Right lobe of liver (tissue), 6 donors: ENCODE results near the gene DIDO1. TPM values are rescaled to one million over a fixed set of nuclear protein-coding genes. Genes with fewer than 3 reads are reported as not detected.

ENCODE experiments used
- ATAC-seq, 4 donors: fragments of 200-7000 bp; cut with Tn5 transposase; one replicate each; pipeline ENCODE4 v1.9.1; 2020; ENCODE audit warnings: mild to moderate bottlenecking in 4 of 4, moderate library complexity in 4 of 4
- DNase-seq, 3 donors: peaks; one replicate each; pipeline ENCODE4 v3.0.0-alpha.2; 2020
- H3K27ac ChIP-seq, 3 donors: fragments of 200-600 bp; one replicate each; pipeline ENCODE4 v1.8.0; 2022
- H3K27me3 ChIP-seq, 2 donors: fragments of 200-600 bp; one replicate each; pipeline ENCODE4 v1.8.0; 2022
- H3K36me3 ChIP-seq, 4 donors: fragments of 200-600 bp; sonication (generic) in 1 of 4; one replicate each; pipeline versions ENCODE4 v1.5.1 to v1.8.0; 2017 to 2022; ENCODE audit warnings: control low read depth in 1 of 4
- H3K4me1 ChIP-seq, 4 donors: fragments of 200-600 bp; sonication (generic) in 1 of 4; one replicate each; pipeline versions ENCODE4 v1.5.1 to v1.8.0; 2017 to 2022; ENCODE audit warnings: control low read depth in 1 of 4
- H3K4me3 ChIP-seq, 3 donors: fragments of 200-600 bp; one replicate each; pipeline ENCODE4 v1.8.0; 2022
- H3K9me3 ChIP-seq, 4 donors: fragments of 200-600 bp; sonication (generic) in 1 of 4; one replicate each; pipeline versions ENCODE4 v1.5.1 to v1.8.0; 2017 to 2022; ENCODE audit warnings: control low read depth in 1 of 4
- CTCF ChIP-seq, 4 donors: fragments of 200-600 bp in 3 of 4; fragments of 450-650 bp in 1 of 4; IDR thresholded peaks; one replicate each; pipeline versions ENCODE4 v1.5.1 to v1.8.0; 2016 to 2022; ENCODE audit warnings: antibody characterized with exemption in 4 of 4, mild to moderate bottlenecking in 2 of 4
- POLR2A ChIP-seq: fragments of 450-650 bp; IDR thresholded peaks from one replicate; pipeline ENCODE4 v1.6.1; 2017; ENCODE audit warnings: antibody characterized with exemption, mild to moderate bottlenecking
- WGBS: methylation state at CpG from one replicate; pipeline ENCODE4 v1.1.6; 2018; ENCODE audit warnings: low coverage, low lambda C conversion rate; ENCODE audit not compliant: insufficient coverage; ENCODE audit errors: missing lambda C conversion rate; 5-methylcytosine and 5-hydroxymethylcytosine counted together
- intact Hi-C, 2 donors: fragments of 100-400 bp; cut with DNase I; formaldehyde crosslinking; loops; one replicate each; pipeline versions ENCODE4 v1.11.2 to v1.14.1; 2022
- total RNA-seq, 6 experiments: library from RNA; depleted of rRNA in 2 of 6; stranded (reverse); fragments of >200 nt in 2 of 6; fragmentation: NEBNext Ultra II Directional in 3 of 6; extraction: Animal tissue kit (Norgen Biotek cat#: 25700) in 3 of 6; gene quantifications; one replicate each; pipeline versions ENCODE4 v1.1.0 to v1.2.4, GENCODE V29; 2016 to 2023
- donor health status: DM: no; HTN: yes; CAD: no.
- donor health status: DM: no; HTN: no; CAD: no.
- donor health status: DM: no; HTN: no; CAD: no.
- donor health status: DM: no; HTN: yes; CAD: no.
- donor health status: DM: no; HTN: yes; CAD: no.

DIDO1 gene
- total RNA-seq, 6 experiments from 2014 or later = 18.3 to 28.1 (median 21.1) TPM

- intact Hi-C loops = loop anchor here in 1 of 2 donors (10.0 kb wide), 1 partner anchor 126 kb away; the partner anchor contains the start of gene BHLHE23
- 69% methylated on average over 19 of the region's 20 CpGs for WGBS
Measured at GRCh38 chr20:62878244-62879038, 47.9 kb downstream of the DIDO1 start.

GRCh38 chr20:62876902-62877816, 49.1 kb downstream of the DIDO1 start:
- Histone ChIP-seq H3K9me3 (no peaks in the 10 kb centered on the region), H3K36me3 (peaks cover 0 to 15% (median 4%) of the 10 kb centered on the region in 4 donors), H3K4me3 (no peak overlapping the region), H3K4me1 (no peaks in the 10 kb centered on the region), H3K27ac (peak overlapping the region in 2 of 3 donors; percentile 23 to 59), H3K27me3 (no peaks in the 10 kb centered on the region)
- 40% methylated on average over 9 of the region's 48 CpGs for WGBS
- DNase-seq = peak in 1 of 3 donors; percentile 56
- intact Hi-C loops = loop anchor here in 1 of 2 donors (10.0 kb wide), 1 partner anchor 128 kb away; the partner anchor contains the start of gene BHLHE23
- TF ChIP-seq POLR2A = no peak
- ATAC-seq = peak; percentile 12 to 40 (median 36)

More at GRCh38 chr20:62878244-62879038, 47.9 kb downstream of the DIDO1 start:
- H3K27ac ChIP-seq = no peak overlapping the region
- H3K27me3 ChIP-seq = no peaks in the 10 kb centered on the region
- no peak overlapping the region for H3K4me3 ChIP-seq
- no peak for TF ChIP-seq CTCF (IDR thresholded peaks at IDR 0.05)
- TF ChIP-seq POLR2A = no peak
- H3K36me3 ChIP-seq = peaks cover 0 to 15% (median 4%) of the 10 kb centered on the region in 4 donors
- H3K4me1 ChIP-seq = no peaks in the 10 kb centered on the region
- H3K9me3 ChIP-seq = no peaks in the 10 kb centered on the region
- DNase-seq = no peak
- ATAC-seq = no peak

- DNase-seq (no peak), ATAC-seq (peak in 1 of 4 donors; percentile 14)
- Histone ChIP-seq H3K27me3 (no peaks in the 10 kb centered on the region), H3K4me1 (peaks cover 0 to 4% (median 0%) of the 10 kb centered on the region in 4 donors), H3K27ac (peak overlapping the region in 2 of 3 donors; percentile 23 to 59), H3K4me3 (no peak overlapping the region), H3K9me3 (no peaks in the 10 kb centered on the region), H3K36me3 (peaks cover 0 to 10% (median 1%) of the 10 kb centered on the region in 4 donors)
- intact Hi-C loops = loop anchor here in 1 of 2 donors (10.0 kb wide), 1 partner anchor 128 kb away; the partner anchor contains the start of gene BHLHE23
- WGBS = 70% methylated on average over 9 of the region's 13 CpGs
- no peak for TF ChIP-seq CTCF (IDR thresholded peaks at IDR 0.05)
- no peak for TF ChIP-seq POLR2A
Measured at GRCh38 chr20:62876501-62876901, 49.8 kb downstream of the DIDO1 start.

- intact Hi-C loops = loop anchor here in 1 of 2 donors (10.0 kb wide), 1 partner anchor 129 kb away; the partner anchor contains the start of gene BHLHE23
- DNase-seq = peak in 2 of 3 donors; percentile 76 to 80
- Histone ChIP-seq H3K27ac (peak overlapping the region; percentile 23 to 59 (median 31)), H3K27me3 (no peaks in the 10 kb centered on the region), H3K36me3 (peaks cover 0 to 3% (median 0%) of the 10 kb centered on the region in 4 donors), H3K9me3 (no peaks in the 10 kb centered on the region), H3K4me1 (peaks cover 0 to 4% (median 0%) of the 10 kb centered on the region in 4 donors), H3K4me3 (no peak overlapping the region)
- WGBS = 36% methylated on average over 20 of the region's 34 CpGs
- ATAC-seq = peak; percentile 75 to 86 (median 78)
- TF ChIP-seq CTCF (IDR thresholded peaks at IDR 0.05) (peak; percentile 18 to 41 (median 28)), POLR2A (no peak)
Measured at GRCh38 chr20:62875419-62876361, 50.6 kb downstream of the DIDO1 start.
